Measurements from ENCODE around the gene NCOA6.

GRCh38 chr20:34820805-34821578 is 4.5 kb downstream of the NCOA6 start:
- TF ChIP-seq CTCF (conservative IDR thresholded peaks at IDR 0.05 in 1 of 2, IDR thresholded peaks at IDR 0.05 in 1 of 2; ENCODE audit: low read depth in 1 of 2, low read length in 2 of 2) (no peak), EZH2 (IDR thresholded peaks at IDR 0.05; ENCODE audit: low read length, missing control alignments) (no peak)
